Measurements from ENCODE around the gene RACGAP1. TPM values are rescaled to one million over a fixed set of nuclear protein-coding genes. Genes with fewer than 3 reads are reported as not detected.

RACGAP1 gene
- total RNA-seq, 4 donors from 2014 or later = 10.5 to 23.7 (median 13.1) TPM

DNA sequence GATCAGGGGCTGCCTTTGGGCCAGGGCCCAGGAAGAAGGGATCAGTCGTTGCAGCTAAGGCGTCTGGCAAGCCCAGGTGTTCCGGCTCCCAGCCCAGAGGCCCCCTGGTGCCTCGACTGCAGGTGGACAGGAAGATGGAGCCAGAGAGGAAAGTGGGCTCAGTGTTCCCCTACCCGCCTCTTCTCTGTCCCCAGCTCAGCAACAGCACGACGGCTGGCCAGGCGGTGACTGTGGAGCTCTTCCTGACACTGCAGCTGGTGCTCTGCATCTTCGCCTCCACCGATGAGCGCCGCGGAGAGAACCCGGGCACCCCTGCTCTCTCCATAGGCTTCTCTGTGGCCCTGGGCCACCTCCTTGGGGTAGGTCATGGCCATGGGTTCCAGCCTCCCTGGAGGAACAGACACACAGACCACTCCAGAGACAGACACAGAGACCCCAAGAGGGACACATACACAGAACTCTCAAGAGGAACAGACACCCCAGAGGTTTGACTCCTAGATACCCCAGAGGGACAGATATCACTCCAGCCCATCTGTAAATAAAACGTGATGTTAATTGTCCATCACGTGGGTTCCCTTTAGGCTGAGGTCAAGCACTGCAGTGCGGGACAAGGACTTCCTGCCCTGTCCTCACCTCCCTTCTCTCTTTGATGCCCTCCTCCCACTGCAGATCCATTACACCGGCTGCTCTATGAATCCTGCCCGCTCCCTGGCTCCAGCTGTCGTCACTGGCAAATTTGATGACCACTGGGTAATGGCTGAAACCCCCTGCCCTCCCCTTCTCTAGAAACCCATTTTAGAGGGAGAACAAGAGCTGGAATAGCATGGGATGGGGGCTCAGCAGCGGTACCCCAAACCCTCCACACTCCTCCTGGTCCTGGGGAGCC is 71.1 kb downstream of the RACGAP1 start:
- 53 to 80% methylated on average over 3 to 4 of the region's 21 CpGs for WGBS, 2 donors (ENCODE audit: low coverage in 1 of 2)
- no peaks in the 10 kb centered on the region for H3K4me1 ChIP-seq
- TF ChIP-seq POLR2AphosphoS5 (IDR thresholded peaks at IDR 0.05) = no peak
- TF ChIP-seq EP300 (IDR thresholded peaks at IDR 0.05) = no peak
- TF ChIP-seq, protein P1, sequence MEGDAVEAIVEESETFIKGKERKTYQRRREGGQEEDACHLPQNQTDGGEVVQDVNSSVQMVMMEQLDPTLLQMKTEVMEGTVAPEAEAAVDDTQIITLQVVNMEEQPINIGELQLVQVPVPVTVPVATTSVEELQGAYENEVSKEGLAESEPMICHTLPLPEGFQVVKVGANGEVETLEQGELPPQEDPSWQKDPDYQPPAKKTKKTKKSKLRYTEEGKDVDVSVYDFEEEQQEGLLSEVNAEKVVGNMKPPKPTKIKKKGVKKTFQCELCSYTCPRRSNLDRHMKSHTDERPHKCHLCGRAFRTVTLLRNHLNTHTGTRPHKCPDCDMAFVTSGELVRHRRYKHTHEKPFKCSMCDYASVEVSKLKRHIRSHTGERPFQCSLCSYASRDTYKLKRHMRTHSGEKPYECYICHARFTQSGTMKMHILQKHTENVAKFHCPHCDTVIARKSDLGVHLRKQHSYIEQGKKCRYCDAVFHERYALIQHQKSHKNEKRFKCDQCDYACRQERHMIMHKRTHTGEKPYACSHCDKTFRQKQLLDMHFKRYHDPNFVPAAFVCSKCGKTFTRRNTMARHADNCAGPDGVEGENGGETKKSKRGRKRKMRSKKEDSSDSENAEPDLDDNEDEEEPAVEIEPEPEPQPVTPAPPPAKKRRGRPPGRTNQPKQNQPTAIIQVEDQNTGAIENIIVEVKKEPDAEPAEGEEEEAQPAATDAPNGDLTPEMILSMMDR (IDR thresholded peaks at IDR 0.05) = no peak
- no peak for TF ChIP-seq POLR2A (IDR thresholded peaks at IDR 0.05)
- ATAC-seq = no peak
- peaks cover 83% of the 10 kb centered on the region for H3K27me3 ChIP-seq
- H3K4me3 ChIP-seq = no peak overlapping the region
- no peaks in the 10 kb centered on the region for H3K9me3 ChIP-seq
- H3K36me3 ChIP-seq = no peaks in the 10 kb centered on the region
- H3K27ac ChIP-seq = no peak overlapping the region

DNA sequence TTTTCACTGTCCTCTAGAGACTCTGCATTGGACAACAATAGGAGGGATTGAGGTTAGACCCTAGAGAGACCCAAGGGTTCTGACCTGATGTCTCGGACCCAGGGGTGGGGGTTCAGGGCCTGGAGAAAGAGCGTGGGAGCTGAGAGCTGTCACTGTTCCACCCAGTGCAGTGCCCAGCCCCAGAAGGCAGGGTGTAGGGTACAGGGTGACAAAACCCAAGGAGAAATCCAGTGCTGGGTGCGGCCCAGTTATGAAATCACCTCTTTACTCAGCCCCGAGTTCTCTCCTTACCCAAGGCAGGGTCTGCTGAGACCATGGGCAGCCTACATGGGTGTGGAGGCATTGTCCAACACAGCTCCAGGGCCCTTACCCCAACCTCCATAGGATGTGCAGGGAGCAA is 72.1 kb downstream of the RACGAP1 start:
- no peaks in the 10 kb centered on the region for H3K4me1 ChIP-seq
- H3K4me3 ChIP-seq = no peak overlapping the region
- 89 to 96% methylated on average over 3 of the region's 4 CpGs for WGBS, 2 donors (ENCODE audit: low coverage in 1 of 2)
- no peak for ATAC-seq
- H3K36me3 ChIP-seq = no peaks in the 10 kb centered on the region
- H3K9me3 ChIP-seq = no peaks in the 10 kb centered on the region
- peaks cover 72% of the 10 kb centered on the region for H3K27me3 ChIP-seq
- TF ChIP-seq POLR2A (IDR thresholded peaks at IDR 0.05) (no peak), POLR2AphosphoS5 (IDR thresholded peaks at IDR 0.05) (no peak), EP300 (IDR thresholded peaks at IDR 0.05) (no peak)
- TF ChIP-seq, protein P1 (IDR thresholded peaks at IDR 0.05) = no peak
- no peak overlapping the region for H3K27ac ChIP-seq

DNA sequence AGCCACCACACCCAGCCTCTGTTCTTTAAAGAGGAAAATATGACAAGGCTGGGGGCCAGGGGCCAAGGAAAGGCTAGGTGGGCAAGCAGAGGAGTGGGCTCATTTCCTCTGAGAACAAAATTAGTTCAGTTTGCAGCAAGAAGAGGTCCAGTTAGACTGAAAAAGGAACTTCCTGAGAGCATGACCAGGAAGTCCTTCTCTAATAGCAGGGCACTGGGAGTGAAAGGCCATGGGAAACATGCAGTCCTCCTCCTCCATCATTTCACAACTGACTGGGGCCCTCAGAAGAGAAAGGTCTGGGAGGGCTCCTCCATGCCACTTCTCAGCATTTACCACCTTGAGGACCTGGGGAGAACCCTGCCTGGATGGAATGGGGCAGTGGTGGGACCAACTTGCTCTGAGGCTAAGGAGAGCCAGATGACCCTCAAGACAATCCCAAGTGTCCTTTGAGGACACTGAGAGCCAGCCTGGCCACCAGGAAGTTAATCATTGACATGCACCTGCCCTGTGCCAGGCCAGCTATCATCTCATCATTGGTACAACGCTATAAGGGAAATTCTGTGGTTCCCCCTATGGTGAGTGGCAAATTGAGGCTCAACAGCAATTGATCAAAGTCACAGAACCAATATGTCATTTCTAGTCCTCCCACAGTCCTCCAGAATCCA is 72.8 kb downstream of the RACGAP1 start:
- no peaks in the 10 kb centered on the region for H3K36me3 ChIP-seq
- H3K4me1 ChIP-seq = no peaks in the 10 kb centered on the region
- peaks cover 66% of the 10 kb centered on the region for H3K27me3 ChIP-seq
- H3K27ac ChIP-seq = no peak overlapping the region
- H3K4me3 ChIP-seq = no peak overlapping the region
- no peak for ATAC-seq
- TF ChIP-seq, protein P1 (IDR thresholded peaks at IDR 0.05) = no peak
- no peak for TF ChIP-seq POLR2A (IDR thresholded peaks at IDR 0.05)
- TF ChIP-seq EP300 (IDR thresholded peaks at IDR 0.05) = no peak
- no peak for TF ChIP-seq POLR2AphosphoS5 (IDR thresholded peaks at IDR 0.05)
- no peaks in the 10 kb centered on the region for H3K9me3 ChIP-seq
- WGBS, 2 donors (ENCODE audit: low coverage in 1 of 2) = 86% methylated on average over 1 of the region's 1 CpG; no CpG with 5 or more reads in 1 of the 2 donors

DNA sequence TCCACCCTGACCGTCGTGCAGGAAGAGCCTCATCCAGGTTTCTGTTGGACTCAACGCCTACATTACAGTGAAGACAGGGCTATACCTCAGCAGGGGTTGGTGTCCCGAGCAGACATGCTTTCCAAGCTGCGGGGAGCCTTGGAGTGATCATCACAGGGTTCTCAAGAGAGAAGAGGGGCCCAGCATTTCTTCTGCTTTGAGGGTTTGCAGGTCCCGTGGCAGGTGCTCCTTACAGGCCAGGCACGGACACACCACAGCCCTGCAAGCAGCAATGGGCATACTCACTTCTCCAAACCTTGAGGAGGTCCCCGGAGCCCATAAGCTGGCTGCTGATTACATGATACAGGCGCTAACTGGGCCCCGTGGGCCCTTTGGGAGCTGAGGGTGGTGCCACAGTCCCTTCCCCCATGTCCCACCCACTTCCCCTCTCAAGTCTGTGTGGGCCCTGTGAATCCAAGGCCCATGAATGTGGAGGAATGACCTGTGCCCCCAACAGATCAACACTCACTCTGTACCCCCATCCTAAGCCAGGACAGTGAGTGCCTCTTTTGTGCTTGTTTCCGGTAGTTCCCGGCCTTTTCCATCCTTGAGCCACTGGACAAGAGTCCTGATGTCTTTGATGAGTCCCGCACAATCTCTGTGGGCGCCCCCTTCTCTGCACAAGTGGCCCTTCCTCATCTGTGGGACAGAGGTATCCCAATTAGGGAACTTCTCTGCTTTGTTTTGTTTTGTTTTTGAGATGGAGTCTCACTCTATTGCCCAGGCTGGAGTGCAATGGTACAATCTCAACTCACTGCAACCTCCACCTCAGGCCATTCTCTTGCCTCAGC is 73.7 kb downstream of the RACGAP1 start:
- no peak overlapping the region for H3K27ac ChIP-seq
- no peak overlapping the region for H3K4me3 ChIP-seq
- ATAC-seq = no peak
- no peaks in the 10 kb centered on the region for H3K9me3 ChIP-seq
- H3K4me1 ChIP-seq = no peaks in the 10 kb centered on the region
- H3K27me3 ChIP-seq = peaks cover 57% of the 10 kb centered on the region
- no peak for TF ChIP-seq POLR2AphosphoS5 (IDR thresholded peaks at IDR 0.05)
- TF ChIP-seq, protein P1 (IDR thresholded peaks at IDR 0.05) = no peak
- TF ChIP-seq EP300 (IDR thresholded peaks at IDR 0.05) = no peak
- no peak for TF ChIP-seq POLR2A (IDR thresholded peaks at IDR 0.05)
- 75 to 89% methylated on average over 9 to 10 of the region's 14 CpGs for WGBS, 2 donors (ENCODE audit: low coverage in 1 of 2)
- H3K36me3 ChIP-seq = no peaks in the 10 kb centered on the region

Data from gastroesophageal sphincter (tissue), 4 donors.